B cell (primary cell): Measurements from ENCODE around the gene RNF10. TPM values are rescaled to one million over a fixed set of nuclear protein-coding genes. Genes with fewer than 3 reads are reported as not detected.

Experiments used
- ATAC-seq: fragments of 200-7000 bp; cut with Tn5 transposase; one replicate; pipeline ENCODE4 v1.10.0; 2021; ENCODE audit warnings: low read depth, mild to moderate bottlenecking, moderate number of reproducible peaks, moderate library complexity
- CTCF ChIA-PET: fragments of 350-600 bp; sonication (Branson Sonifier 250); formaldehyde crosslinking; loops from one replicate; lab custom pipeline; 2021; ENCODE audit warnings: antibody characterized with exemption, inconsistent platforms; lab: Charles Lee
- POLR2A ChIA-PET: fragments of 350-600 bp; sonication (Branson Sonifier 250); formaldehyde crosslinking; loops from one replicate; lab custom pipeline; 2021; ENCODE audit warnings: antibody characterized with exemption; lab: Charles Lee
- DNase-seq: peaks from one replicate; pipeline ENCODE4 v3.0.0; 2013
- H2AFZ ChIP-seq: 2 replicates; pipeline ENCODE4 v1.6.1; 2012; ENCODE audit warnings: mild to moderate bottlenecking, low read depth, low read length; ENCODE audit not compliant: insufficient read depth, poor library complexity, severe bottlenecking
- H3K27ac ChIP-seq, 2 donors: 1 replicate in 1 of 2; 2 replicates in 1 of 2; pipeline ENCODE4 v1.5.1; 2012 to 2013; ENCODE audit warnings: low read length in 2 of 2, mild to moderate bottlenecking in 2 of 2, moderate library complexity in 1 of 2
- H3K27me3 ChIP-seq, 4 experiments: fragments of 200-600 bp in 1 of 4; sonication (generic) in 1 of 4; replicated peaks in 1 of 4; 1 replicate in 2 of 4; 2 replicates in 2 of 4; pipeline versions ENCODE4 v1.6.1 to v1.7.0; 2013 to 2016; ENCODE audit warnings: low read length in 3 of 4, mild to moderate bottlenecking in 2 of 4, mixed read lengths in 1 of 4, moderate library complexity in 1 of 4; ENCODE audit not compliant: insufficient read depth in 4 of 4, control insufficient read depth in 3 of 4; ENCODE audit errors: control extremely low read depth in 1 of 4
- H3K36me3 ChIP-seq, 2 experiments: replicated peaks in 1 of 2; 1 replicate in 1 of 2; 2 replicates in 1 of 2; pipeline versions ENCODE4 v1.6.1 to v1.7.1; 2013; ENCODE audit warnings: low read length in 1 of 2; ENCODE audit not compliant: insufficient read depth in 2 of 2, control insufficient read depth in 1 of 2; ENCODE audit errors: control extremely low read depth in 1 of 2, extremely low read depth in 1 of 2
- H3K4me1 ChIP-seq, 2 donors: fragments of 200-600 bp in 1 of 2; sonication (generic) in 1 of 2; 1 replicate in 1 of 2; 2 replicates in 1 of 2; pipeline versions ENCODE4 v1.5.1 to v1.6.1; 2013 to 2017; ENCODE audit warnings: low read length in 2 of 2; ENCODE audit not compliant: control insufficient read depth in 2 of 2, insufficient read depth in 2 of 2
- H3K4me2 ChIP-seq: replicated peaks from 2 replicates; pipeline ENCODE3; 2012; ENCODE audit warnings: mild to moderate bottlenecking, low read depth, low read length; ENCODE audit not compliant: poor library complexity, severe bottlenecking
- H3K4me3 ChIP-seq, 5 experiments: fragments of 200-600 bp in 1 of 5; sonication (generic) in 1 of 5; 1 replicate in 3 of 5; 2 replicates in 2 of 5; pipeline versions ENCODE4 v1.5.1 to v1.7.0; 2011 to 2016; ENCODE audit warnings: low read length in 4 of 5, mild to moderate bottlenecking in 4 of 5, low read depth in 2 of 5, control low read depth in 1 of 5, moderate library complexity in 1 of 5; ENCODE audit not compliant: insufficient read depth in 1 of 5; ENCODE audit errors: control extremely low read depth in 1 of 5, extremely low read depth in 1 of 5
- H3K79me2 ChIP-seq: fragments of 200-600 bp; sonication (generic); one replicate; pipeline ENCODE4 v1.6.0; 2016; ENCODE audit warnings: low read length; ENCODE audit not compliant: control insufficient read depth, insufficient read depth
- H3K9ac ChIP-seq: fragments of 200-600 bp; sonication (generic); 2 replicates; pipeline ENCODE4 v1.6.1; 2017; ENCODE audit warnings: mild to moderate bottlenecking, low read length, moderate library complexity
- H3K9me3 ChIP-seq, 3 donors: one replicate each; pipeline versions ENCODE4 v1.6.1 to v1.7.1; 2013; ENCODE audit warnings: low read length in 2 of 3; ENCODE audit not compliant: control insufficient read depth in 2 of 3, insufficient read depth in 1 of 3; ENCODE audit errors: control extremely low read depth in 1 of 3
- H4K20me1 ChIP-seq: 2 replicates; pipeline ENCODE4 v1.6.0; 2012; ENCODE audit warnings: mild to moderate bottlenecking, low read length; ENCODE audit not compliant: insufficient read depth, control insufficient read depth, poor library complexity, severe bottlenecking
- H3K27ac Mint-ChIP-seq: one replicate; pipeline ENCODE4 v1.8.0; 2021; ENCODE audit warnings: mixed read lengths
- H3K27me3 Mint-ChIP-seq: one replicate; pipeline ENCODE4 v1.8.0; 2021; ENCODE audit warnings: mixed read lengths
- H3K4me1 Mint-ChIP-seq: one replicate; pipeline ENCODE4 v1.8.0; 2021; ENCODE audit warnings: mixed read lengths
- H3K4me3 Mint-ChIP-seq: one replicate; pipeline ENCODE4 v1.8.0; 2021; ENCODE audit warnings: mixed read lengths
- H3K9me3 Mint-ChIP-seq: one replicate; pipeline ENCODE4 v1.8.0; 2022; ENCODE audit warnings: mixed read lengths; ENCODE audit not compliant: insufficient read depth
- EZH2 ChIP-seq: IDR thresholded peaks from 2 replicates; pipeline ENCODE4 v1.6.1; 2012; ENCODE audit warnings: borderline replicate concordance, low read depth, mild to moderate bottlenecking, moderate library complexity, low read length; ENCODE audit not compliant: insufficient read depth, poor library complexity, severe bottlenecking
- WGBS: methylation state at CpG from one replicate; pipeline ENCODE4 v1.1.5; 2013; ENCODE audit warnings: missing lambda C conversion rate; ENCODE audit not compliant: insufficient coverage; 5-methylcytosine and 5-hydroxymethylcytosine counted together
- intact Hi-C: fragments of 100-400 bp; cut with micrococcal nuclease; formaldehyde crosslinking; loops from one replicate; pipeline ENCODE4 v1.10.0; 2022
- polyA plus RNA-seq: library from polyadenylated mRNA; depleted of rRNA; stranded (reverse); fragments of >200 nt; gene quantifications from 2 replicates; pipeline ENCODE4 v1.2.3, GENCODE V29; 2012
- total RNA-seq, 2 donors: library from RNA; stranded (reverse); fragments of 120-200 nt in 1 of 2; gene quantifications; 1 replicate in 1 of 2; 2 replicates in 1 of 2; pipeline versions ENCODE4 v1.2.3 to v1.2.4, GENCODE V29; 2013 to 2022
- TF ChIP-seq, protein P1 (sequence below): fragments of 200-600 bp; IDR thresholded peaks from one replicate; pipeline ENCODE4 v1.8.0; 2022; ENCODE audit warnings: antibody characterized with exemption, mild to moderate bottlenecking

The RNF10 gene
- total and polyA plus RNA-seq, 2 donors (not counting 1 experiment from before 2014, with no cell fraction given) = 163 to 236 TPM

GRCh38 chr12:120597861-120598260 is 63.7 kb downstream of the RNF10 start:
- no peaks in the 10 kb centered on the region for H3K9me3 ChIP-seq
- Mint-ChIP-seq H3K4me1 (no peaks in the 10 kb centered on the region), H3K9me3 (no peaks in the 10 kb centered on the region), H3K27me3 (peaks cover 18% of the 10 kb centered on the region), H3K4me3 (no peak overlapping the region), H3K27ac (no peak overlapping the region)
- ATAC-seq (no peak), DNase-seq (no peak)
- H3K79me2 ChIP-seq = no peaks in the 10 kb centered on the region
- TF ChIP-seq EZH2 = no peak
- TF ChIP-seq, protein P1, sequence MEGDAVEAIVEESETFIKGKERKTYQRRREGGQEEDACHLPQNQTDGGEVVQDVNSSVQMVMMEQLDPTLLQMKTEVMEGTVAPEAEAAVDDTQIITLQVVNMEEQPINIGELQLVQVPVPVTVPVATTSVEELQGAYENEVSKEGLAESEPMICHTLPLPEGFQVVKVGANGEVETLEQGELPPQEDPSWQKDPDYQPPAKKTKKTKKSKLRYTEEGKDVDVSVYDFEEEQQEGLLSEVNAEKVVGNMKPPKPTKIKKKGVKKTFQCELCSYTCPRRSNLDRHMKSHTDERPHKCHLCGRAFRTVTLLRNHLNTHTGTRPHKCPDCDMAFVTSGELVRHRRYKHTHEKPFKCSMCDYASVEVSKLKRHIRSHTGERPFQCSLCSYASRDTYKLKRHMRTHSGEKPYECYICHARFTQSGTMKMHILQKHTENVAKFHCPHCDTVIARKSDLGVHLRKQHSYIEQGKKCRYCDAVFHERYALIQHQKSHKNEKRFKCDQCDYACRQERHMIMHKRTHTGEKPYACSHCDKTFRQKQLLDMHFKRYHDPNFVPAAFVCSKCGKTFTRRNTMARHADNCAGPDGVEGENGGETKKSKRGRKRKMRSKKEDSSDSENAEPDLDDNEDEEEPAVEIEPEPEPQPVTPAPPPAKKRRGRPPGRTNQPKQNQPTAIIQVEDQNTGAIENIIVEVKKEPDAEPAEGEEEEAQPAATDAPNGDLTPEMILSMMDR = no peak
- H3K36me3 ChIP-seq = no peaks in the 10 kb centered on the region
- H3K4me1 ChIP-seq = no peaks in the 10 kb centered on the region
- ChIA-PET POLR2A (no interaction called here), CTCF (no interaction called here)
- H3K27ac ChIP-seq = no peak overlapping the region
- no CpG with 5 or more reads among the region's 3 CpGs for WGBS
- H2AFZ ChIP-seq = no peak overlapping the region
- H4K20me1 ChIP-seq = no peaks in the 10 kb centered on the region
- H3K4me2 ChIP-seq = no peak overlapping the region
- intact Hi-C loops = no loop called here
- no peak overlapping the region for H3K9ac ChIP-seq
- H3K27me3 ChIP-seq = peaks cover 0 to 13% (median 0%) of the 10 kb centered on the region in 4 experiments
- no peak overlapping the region for H3K4me3 ChIP-seq

DNA sequence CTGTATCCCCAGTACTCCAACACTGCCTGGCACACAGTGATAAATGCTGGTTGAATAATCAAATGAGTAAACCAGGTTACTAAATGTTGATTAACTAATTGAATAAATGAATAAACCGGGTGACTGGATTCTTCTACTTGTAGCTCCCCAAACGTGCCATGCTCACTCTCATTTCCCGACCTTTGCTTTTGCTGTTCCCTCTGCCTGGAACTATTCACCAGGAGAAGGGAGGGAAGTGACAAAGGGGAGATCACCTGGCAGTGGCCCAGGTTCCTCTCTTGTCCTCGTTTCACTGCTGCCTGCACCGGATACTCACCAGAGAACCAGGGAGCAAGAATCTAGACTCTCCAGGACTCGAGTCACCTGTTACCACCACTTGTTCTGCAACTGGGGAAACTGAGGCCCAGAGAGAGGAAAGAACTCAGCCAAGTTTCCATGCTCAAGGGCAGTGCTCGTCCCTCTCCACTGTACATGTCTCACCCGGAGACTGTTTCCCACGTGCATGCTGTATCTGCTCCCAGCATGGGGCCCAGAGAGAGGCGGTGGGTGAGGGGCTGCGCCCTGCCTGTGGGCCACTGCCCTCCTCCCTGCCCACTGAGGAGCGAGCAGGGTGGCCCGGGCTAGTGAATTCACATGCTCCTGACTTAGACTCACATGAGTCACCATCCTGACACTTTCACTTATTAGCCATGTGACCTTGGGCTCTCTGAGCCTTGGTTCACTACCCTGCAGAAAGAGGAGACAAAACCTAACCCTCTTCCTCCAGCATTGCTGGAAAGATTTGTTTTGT is 64.7 kb downstream of the RNF10 start:
- Histone ChIP-seq H3K4me3 (no peak overlapping the region), H3K4me1 (no peaks in the 10 kb centered on the region), H3K79me2 (no peaks in the 10 kb centered on the region), H3K36me3 (no peaks in the 10 kb centered on the region), H3K27me3 (peaks cover 0 to 13% (median 0%) of the 10 kb centered on the region in 4 experiments), H4K20me1 (no peaks in the 10 kb centered on the region), H2AFZ (no peak overlapping the region), H3K4me2 (no peak overlapping the region), H3K27ac (no peak overlapping the region), H3K9ac (no peak overlapping the region), H3K9me3 (no peaks in the 10 kb centered on the region)
- Mint-ChIP-seq H3K4me1 (no peaks in the 10 kb centered on the region), H3K9me3 (no peaks in the 10 kb centered on the region), H3K4me3 (no peak overlapping the region), H3K27ac (no peak overlapping the region), H3K27me3 (peaks cover 18% of the 10 kb centered on the region)
- ATAC-seq (no peak), DNase-seq (no peak)
- intact Hi-C loops = no loop called here
- 83% methylated on average over 9 of the region's 13 CpGs for WGBS
- TF ChIP-seq, protein P1 = no peak
- no peak for TF ChIP-seq EZH2
- POLR2A ChIA-PET = no interaction called here
- CTCF ChIA-PET = no interaction called here
